Testis (tissue), 2 donors: Measurements from ENCODE around the gene WDR12.

ENCODE experiments used
- CTCF ChIP-seq, 3 experiments: fragments of 450-650 bp in 2 of 3; fragments of 200-600 bp in 1 of 3; sonication (generic) in 1 of 3; IDR thresholded peaks; one replicate each; pipeline ENCODE4 v1.5.1; 2016 to 2019; ENCODE audit warnings: antibody characterized with exemption in 3 of 3, mild to moderate bottlenecking in 2 of 3, moderate library complexity in 1 of 3
- POLR2A ChIP-seq: fragments of 450-650 bp; IDR thresholded peaks from one replicate; pipeline ENCODE4 v1.6.1; 2017; ENCODE audit warnings: antibody characterized with exemption, mild to moderate bottlenecking, moderate library complexity

- TF ChIP-seq CTCF (IDR thresholded peaks at IDR 0.05): no peak
- TF ChIP-seq POLR2A: no peak
Measured at GRCh38 chr2:202908186-202908585, 3.3 kb downstream of the WDR12 start.
